AG04450 (cell line): ENCODE results near the gene NEXMIF. TPM values are rescaled to one million over a fixed set of nuclear protein-coding genes. Genes with fewer than 3 reads are reported as not detected.
"Not testable (repeated sequence)": the region's sequence is repeated elsewhere in the genome, so short reads cannot be mapped to it uniquely, and the experiment has no call there.

ENCODE experiments used
- CTCF ChIA-PET: fragments of 300-600, 350-600 bp; formaldehyde crosslinking; extraction: SDS; loops from one replicate; lab custom pipeline; 2022; ENCODE audit warnings: antibody characterized with exemption, inconsistent platforms; lab: Charles Lee
- POLR2A ChIA-PET: fragments of 350-600 bp; formaldehyde crosslinking; extraction: SDS; loops from one replicate; lab custom pipeline; 2021; ENCODE audit warnings: antibody characterized with exemption, inconsistent platforms; lab: Yijun Ruan, JAX
- DNase-seq: peaks from one replicate; pipeline ENCODE4 v3.0.0-alpha.2; 2011; ENCODE audit warnings: low read depth, low spot score
- H3K27ac ChIP-seq: one replicate; pipeline ENCODE4 v1.5.1; 2012; ENCODE audit warnings: low read depth, low read length, control low read depth
- H3K27me3 ChIP-seq: one replicate; pipeline ENCODE4 v1.6.0; 2012; ENCODE audit warnings: low read length; ENCODE audit not compliant: control insufficient read depth, insufficient read depth
- H3K4me3 ChIP-seq: 2 replicates; pipeline ENCODE4 v1.5.1; 2011; ENCODE audit warnings: mild to moderate bottlenecking, low read depth, low read length, control low read depth
- H3K9me3 ChIP-seq: 2 replicates; pipeline ENCODE4 v1.5.1; 2012; ENCODE audit warnings: low read length; ENCODE audit not compliant: control insufficient read depth, insufficient read depth
- polyA plus RNA-seq: library from polyadenylated mRNA; depleted of rRNA; stranded (reverse); fragments of >200 nt; gene quantifications from 2 replicates; pipeline ENCODE4 v1.2.3, GENCODE V29; 2011; rRNA removed
- small RNA-seq: library from RNA; depleted of rRNA; stranded (forward); fragments of <200 nt; gene quantifications from one replicate; pipeline ENCODE3, GENCODE V24; 2012; ENCODE audit warnings: low read depth; ENCODE audit not compliant: insufficient read length
- TF ChIP-seq, protein P1 (sequence below): IDR thresholded peaks from 2 replicates; pipeline ENCODE4 v1.5.1; 2011; ENCODE audit warnings: low read depth, low read length, control low read depth, inconsistent platforms

NEXMIF gene
- polyA plus RNA-seq, 1 experiment: not detected

GRCh38 chrX:74774988-74775387 lies 150.3 kb downstream of the NEXMIF start:
- POLR2A ChIA-PET: no interaction called here
- H3K4me3 ChIP-seq: no peak overlapping the region
- no peaks in the 10 kb centered on the region for H3K27me3 ChIP-seq
- no peak for DNase-seq
- TF ChIP-seq, protein P1, sequence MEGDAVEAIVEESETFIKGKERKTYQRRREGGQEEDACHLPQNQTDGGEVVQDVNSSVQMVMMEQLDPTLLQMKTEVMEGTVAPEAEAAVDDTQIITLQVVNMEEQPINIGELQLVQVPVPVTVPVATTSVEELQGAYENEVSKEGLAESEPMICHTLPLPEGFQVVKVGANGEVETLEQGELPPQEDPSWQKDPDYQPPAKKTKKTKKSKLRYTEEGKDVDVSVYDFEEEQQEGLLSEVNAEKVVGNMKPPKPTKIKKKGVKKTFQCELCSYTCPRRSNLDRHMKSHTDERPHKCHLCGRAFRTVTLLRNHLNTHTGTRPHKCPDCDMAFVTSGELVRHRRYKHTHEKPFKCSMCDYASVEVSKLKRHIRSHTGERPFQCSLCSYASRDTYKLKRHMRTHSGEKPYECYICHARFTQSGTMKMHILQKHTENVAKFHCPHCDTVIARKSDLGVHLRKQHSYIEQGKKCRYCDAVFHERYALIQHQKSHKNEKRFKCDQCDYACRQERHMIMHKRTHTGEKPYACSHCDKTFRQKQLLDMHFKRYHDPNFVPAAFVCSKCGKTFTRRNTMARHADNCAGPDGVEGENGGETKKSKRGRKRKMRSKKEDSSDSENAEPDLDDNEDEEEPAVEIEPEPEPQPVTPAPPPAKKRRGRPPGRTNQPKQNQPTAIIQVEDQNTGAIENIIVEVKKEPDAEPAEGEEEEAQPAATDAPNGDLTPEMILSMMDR: no peak
- no peak overlapping the region for H3K27ac ChIP-seq
- H3K9me3 ChIP-seq: no peaks in the 10 kb centered on the region
- CTCF ChIA-PET: no interaction called here

GRCh38 chrX:74736450-74736849 lies 188.8 kb downstream of the NEXMIF start:
- no peaks in the 10 kb centered on the region for H3K9me3 ChIP-seq
- ChIA-PET CTCF (no interaction called here), POLR2A (no interaction called here)
- no peak overlapping the region for H3K27ac ChIP-seq
- H3K27me3 ChIP-seq: no peaks in the 10 kb centered on the region
- no peak for DNase-seq
- TF ChIP-seq, protein P1: no peak
- no peak overlapping the region for H3K4me3 ChIP-seq

DNA sequence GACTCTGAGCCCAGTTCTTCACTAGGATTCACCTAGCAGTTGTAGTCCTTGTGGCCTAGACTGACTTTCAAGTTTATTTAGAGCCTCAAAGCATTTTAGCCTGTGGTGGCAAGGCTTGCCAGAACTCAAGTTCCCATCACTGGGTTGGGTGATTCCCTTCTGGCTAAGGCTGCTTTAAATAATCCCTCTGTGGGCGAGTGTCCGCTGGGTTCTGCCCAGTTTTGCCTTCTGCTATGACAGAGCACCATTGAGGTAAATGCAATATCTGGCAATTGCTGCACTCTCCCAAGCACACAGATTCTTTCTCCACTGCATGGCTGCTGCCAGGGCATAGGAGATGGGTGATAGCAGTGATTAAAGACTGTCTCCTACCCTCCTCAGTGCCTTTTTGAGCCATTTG lies 220.0 kb downstream of the NEXMIF start:
- TF ChIP-seq, protein P1: no peak
- POLR2A ChIA-PET: no interaction called here
- Histone ChIP-seq H3K27me3 (no peaks in the 10 kb centered on the region), H3K9me3 (no peaks in the 10 kb centered on the region), H3K4me3 (no peak overlapping the region), H3K27ac (no peak overlapping the region)
- CTCF ChIA-PET: no interaction called here
- no peak for DNase-seq

DNA sequence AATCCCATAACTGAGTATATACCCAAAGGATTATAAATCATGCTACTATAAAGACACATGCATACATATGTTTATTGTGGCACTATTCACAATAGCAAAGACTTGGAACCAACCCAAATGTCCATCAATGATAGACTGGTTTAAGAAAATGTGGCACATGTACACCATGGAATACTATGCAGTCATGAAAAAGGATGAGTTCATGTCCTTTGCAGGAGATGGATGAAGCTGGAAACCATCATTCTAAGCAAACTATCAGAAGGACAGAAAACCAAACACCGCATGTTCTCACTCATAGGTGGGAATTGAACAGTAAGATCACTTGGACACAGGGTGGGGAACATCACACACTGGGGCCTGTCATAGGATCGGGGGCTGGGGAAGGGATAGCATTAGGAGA lies 223.9 kb downstream of the NEXMIF start:
- H3K9me3 ChIP-seq, H3K4me3 ChIP-seq, DNase-seq, CTCF ChIA-PET, H3K27ac ChIP-seq, H3K27me3 ChIP-seq, POLR2A ChIA-PET: not testable (repeated sequence)

DNA sequence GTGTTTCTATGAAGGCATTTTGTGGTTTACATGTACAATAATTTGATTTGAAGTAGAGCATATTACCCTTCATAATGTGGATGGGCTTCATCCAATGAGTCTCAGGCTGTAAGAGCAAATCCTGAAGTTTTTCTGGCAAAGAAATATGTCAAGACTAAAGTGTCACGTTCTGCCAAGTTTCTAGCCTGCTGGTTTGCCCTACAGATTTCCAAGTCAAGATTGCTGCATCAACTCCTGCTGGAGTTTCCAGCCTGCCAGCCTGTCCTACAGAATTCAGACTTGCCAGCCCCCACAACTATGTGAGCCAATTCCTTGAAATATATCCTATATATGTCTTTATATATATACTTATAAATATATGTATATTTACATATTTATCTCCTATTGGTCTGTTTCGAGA lies 240.8 kb downstream of the NEXMIF start:
- DNase-seq: no peak
- no peaks in the 10 kb centered on the region for H3K27me3 ChIP-seq
- POLR2A ChIA-PET: no interaction called here
- CTCF ChIA-PET: no interaction called here
- H3K27ac ChIP-seq: no peak overlapping the region
- H3K9me3 ChIP-seq: no peaks in the 10 kb centered on the region
- no peak overlapping the region for H3K4me3 ChIP-seq
- TF ChIP-seq, protein P1: no peak

Small RNAs within 50 kb of the gene (small RNA-seq; reads per million reads assigned to genes)
- not detected for gene AL139395.1

Other genes starting within 250 kb of the NEXMIF start
- 18.7 and 25.3 TPM in 2 replicates for gene ABCB7, start 230.8 kb upstream of the NEXMIF start, polyA plus RNA-seq